NCI-H2196 treated with DMSO at 0.1 percent for 48 hours (cell line): ENCODE measurements around the gene PRDM16.
A peak's percentile ranks its signal among the peaks of the same experiment; 100 is the strongest.

Source experiments
- DNase-seq: peaks from one replicate; lab custom pipeline; 2025; ENCODE audit not compliant: unreplicated experiment; lab: John Stamatoyannopoulos, UW

PRDM16 gene

GRCh38 chr1:3403388-3404231, 334.6 kb downstream of the PRDM16 start:
- no peak for DNase-seq

GRCh38 chr1:3404301-3404700, 335.3 kb downstream of the PRDM16 start:
- no peak for DNase-seq

GRCh38 chr1:3404801-3405200, 335.8 kb downstream of the PRDM16 start:
- DNase-seq = no peak

GRCh38 chr1:3405491-3405890, 336.5 kb downstream of the PRDM16 start:
- no peak for DNase-seq

GRCh38 chr1:3405974-3406867, 337.2 kb downstream of the PRDM16 start:
- DNase-seq = peak; percentile 43

- no peak for DNase-seq
Observed at GRCh38 chr1:3407021-3407420, 338.0 kb downstream of the PRDM16 start.

- no peak for DNase-seq
Observed at GRCh38 chr1:3408751-3409266, 339.8 kb downstream of the PRDM16 start.

GRCh38 chr1:3409366-3410141, 340.6 kb downstream of the PRDM16 start:
- DNase-seq = no peak

- peak; percentile 75 for DNase-seq
Observed at GRCh38 chr1:3410142-3410925, 341.3 kb downstream of the PRDM16 start.

GRCh38 chr1:3411806-3412205, 342.8 kb downstream of the PRDM16 start:
- no peak for DNase-seq

- no peak for DNase-seq
Observed at GRCh38 chr1:3412376-3412775, 343.4 kb downstream of the PRDM16 start.

GRCh38 chr1:3413975-3414710, 345.1 kb downstream of the PRDM16 start:
- DNase-seq = no peak

GRCh38 chr1:3415260-3416090, 346.5 kb downstream of the PRDM16 start:
- DNase-seq = no peak

GRCh38 chr1:3417082-3417739, 348.2 kb downstream of the PRDM16 start:
- no peak for DNase-seq

- DNase-seq = no peak
Observed at GRCh38 chr1:3417934-3418333, 348.9 kb downstream of the PRDM16 start.

GRCh38 chr1:3418600-3418999, 349.6 kb downstream of the PRDM16 start:
- DNase-seq = no peak

GRCh38 chr1:3419415-3420204, 350.6 kb downstream of the PRDM16 start:
- no peak for DNase-seq
